ENCODE data around the gene GLIPR2. TPM values are rescaled to one million over a fixed set of nuclear protein-coding genes. Genes with fewer than 3 reads are reported as not detected.

GLIPR2 gene
- total and polyA plus RNA-seq, 4 experiments from 2014 or later: 17.0 to 213 (median 79.5) TPM

- no peaks in the 10 kb centered on the region for H3K27me3 Mint-ChIP-seq
- Histone ChIP-seq H3K27ac (ENCODE audit: low read depth, low read length) (no peak overlapping the region), H3K4me1 (ENCODE audit: insufficient read depth, low read length) (peaks cover 32% of the 10 kb centered on the region), H3K4me3 (ENCODE audit: low read length in 2 of 2) (no peak overlapping the region), H3K27me3 (ENCODE audit: insufficient read depth, low read length) (no peaks in the 10 kb centered on the region), H3K36me3 (ENCODE audit: insufficient read depth, low read length) (peaks cover 79% of the 10 kb centered on the region), H3K9me3 (ENCODE audit: control insufficient read depth in 1 of 2, low read length in 2 of 2) (no peaks in the 10 kb centered on the region)
- H3K36me3 Mint-ChIP-seq: peaks cover 69 to 95% of the 10 kb centered on the region in 2 donors
- DNase-seq: no peak
- intact Hi-C loops (cut with micrococcal nuclease): no loop called here
- ChIA-PET CTCF (ENCODE audit: partially characterized antibody) (interaction anchor here (1.1 to 2.1 kb wide), 2 partner anchors 18 to 121 kb away, joined by 3 to 11 read pairs; partner anchors contain the start of gene CLTA), POLR2A (ENCODE audit: partially characterized antibody) (interaction anchor here (1.4 kb wide), 1 partner anchor 17 kb away, joined by 5 read pairs; the partner anchor contains the start of gene CLTA)
- peaks cover 30 to 62% (median 35%) of the 10 kb centered on the region in 4 donors for H3K4me1 Mint-ChIP-seq
- H3K4me3 Mint-ChIP-seq: peak overlapping the region in 1 of 8 donors; percentile 10
- no peaks in the 10 kb centered on the region for H3K9me3 Mint-ChIP-seq
- peak overlapping the region; percentile 56 to 87 (median 76) for H3K27ac Mint-ChIP-seq
Observed at GRCh38 chr9:36207546-36208012, 71.0 kb downstream of the GLIPR2 start.

DNA sequence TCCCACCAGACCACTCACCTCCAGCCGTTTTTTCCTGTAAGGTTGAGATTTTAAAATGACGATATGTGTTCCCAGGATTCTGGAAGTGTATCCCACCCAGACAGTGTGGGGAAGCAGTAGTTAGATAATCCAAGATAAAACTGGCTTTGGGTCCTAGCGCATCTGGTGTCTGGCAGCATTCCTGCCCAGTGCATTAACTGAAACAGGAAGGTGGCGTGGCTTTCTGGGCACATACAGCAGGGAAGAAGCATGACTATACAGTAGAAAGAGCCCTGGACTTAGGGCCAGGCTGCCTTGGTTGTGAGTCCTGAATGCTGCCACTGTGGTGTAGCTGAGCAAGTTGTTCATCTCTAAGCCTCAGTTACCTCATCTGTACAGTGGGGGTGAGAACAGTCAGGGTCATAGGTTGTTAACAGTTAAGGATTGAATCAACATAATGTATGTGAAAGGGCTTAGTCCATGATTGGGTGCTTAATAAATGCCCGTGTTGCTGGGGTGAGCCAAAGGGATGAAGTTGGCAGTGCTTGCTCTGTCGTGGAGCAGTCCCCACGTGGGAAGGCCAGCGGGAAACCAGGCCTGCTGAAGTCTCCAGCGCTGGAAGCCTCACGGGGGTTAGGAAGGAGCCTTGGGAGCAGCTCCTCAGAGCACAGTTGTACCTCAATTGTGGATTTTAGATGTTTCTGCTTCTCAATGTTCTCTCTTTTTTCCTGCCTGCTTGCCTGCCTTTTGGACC, 72.2 kb downstream of the GLIPR2 start:
- intact Hi-C loops (cut with micrococcal nuclease): no loop called here
- Histone ChIP-seq H3K36me3 (ENCODE audit: insufficient read depth, low read length) (peaks cover 74% of the 10 kb centered on the region), H3K4me1 (ENCODE audit: insufficient read depth, low read length) (peaks cover 32% of the 10 kb centered on the region), H3K27ac (ENCODE audit: low read depth, low read length) (no peak overlapping the region), H3K4me3 (ENCODE audit: low read length in 2 of 2) (no peak overlapping the region), H3K27me3 (ENCODE audit: insufficient read depth, low read length) (no peaks in the 10 kb centered on the region), H3K9me3 (ENCODE audit: control insufficient read depth in 1 of 2, low read length in 2 of 2) (no peaks in the 10 kb centered on the region)
- peak overlapping the region in 2 of 8 donors; percentile 27 to 30 for H3K4me3 Mint-ChIP-seq
- ChIA-PET CTCF (ENCODE audit: partially characterized antibody) (interaction anchor here (1.1 to 2.1 kb wide), 2 partner anchors 19 to 120 kb away, joined by 3 to 11 read pairs; partner anchors contain the start of gene CLTA), POLR2A (ENCODE audit: partially characterized antibody) (no interaction called here)
- peaks cover 33 to 66% (median 35%) of the 10 kb centered on the region in 4 donors for H3K4me1 Mint-ChIP-seq
- peaks cover 60 to 94% of the 10 kb centered on the region in 2 donors for H3K36me3 Mint-ChIP-seq
- DNase-seq: no peak
- no peaks in the 10 kb centered on the region for H3K27me3 Mint-ChIP-seq
- peak overlapping the region; percentile 16 to 89 (median 63) for H3K27ac Mint-ChIP-seq
- H3K9me3 Mint-ChIP-seq: no peaks in the 10 kb centered on the region

GRCh38 chr9:36210722-36211121, 74.2 kb downstream of the GLIPR2 start:
- Mint-ChIP-seq H3K4me1 (peaks cover 34 to 68% (median 42%) of the 10 kb centered on the region in 4 donors), H3K27ac (peak overlapping the region in 4 of 7 donors; percentile 9 to 81 (median 34)), H3K27me3 (no peaks in the 10 kb centered on the region), H3K9me3 (no peaks in the 10 kb centered on the region), H3K36me3 (peaks cover 50 to 89% of the 10 kb centered on the region in 2 donors), H3K4me3 (peak overlapping the region in 1 of 8 donors; percentile 22)
- Histone ChIP-seq H3K27me3 (ENCODE audit: insufficient read depth, low read length) (no peaks in the 10 kb centered on the region), H3K36me3 (ENCODE audit: insufficient read depth, low read length) (peaks cover 56% of the 10 kb centered on the region), H3K9me3 (ENCODE audit: control insufficient read depth in 1 of 2, low read length in 2 of 2) (no peaks in the 10 kb centered on the region), H3K4me1 (ENCODE audit: insufficient read depth, low read length) (peaks cover 40% of the 10 kb centered on the region), H3K27ac (ENCODE audit: low read depth, low read length) (no peak overlapping the region), H3K4me3 (ENCODE audit: low read length in 2 of 2) (no peak overlapping the region)
- POLR2A ChIA-PET (ENCODE audit: partially characterized antibody): no interaction called here
- CTCF ChIA-PET (ENCODE audit: partially characterized antibody): interaction anchor here (1.2 to 1.9 kb wide), 2 partner anchors 20 to 21 kb away, joined by 4 to 9 read pairs; partner anchors contain the start of gene CLTA
- DNase-seq: no peak
- intact Hi-C loops (cut with micrococcal nuclease): no loop called here

GRCh38 chr9:36211510-36211909, 75.0 kb downstream of the GLIPR2 start:
- intact Hi-C loops (cut with micrococcal nuclease): no loop called here
- Histone ChIP-seq H3K27me3 (ENCODE audit: insufficient read depth, low read length) (no peaks in the 10 kb centered on the region), H3K4me1 (ENCODE audit: insufficient read depth, low read length) (peaks cover 45% of the 10 kb centered on the region), H3K36me3 (ENCODE audit: insufficient read depth, low read length) (peaks cover 50% of the 10 kb centered on the region), H3K27ac (ENCODE audit: low read depth, low read length) (no peak overlapping the region), H3K9me3 (ENCODE audit: control insufficient read depth in 1 of 2, low read length in 2 of 2) (no peaks in the 10 kb centered on the region), H3K4me3 (ENCODE audit: low read length in 2 of 2) (no peak overlapping the region)
- POLR2A ChIA-PET (ENCODE audit: partially characterized antibody): no interaction called here
- CTCF ChIA-PET (ENCODE audit: partially characterized antibody): interaction anchor here (1.9 kb wide), 1 partner anchor 22 kb away, joined by 9 read pairs; no protein-coding TSS in a partner anchor
- no peak overlapping the region for H3K4me3 Mint-ChIP-seq
- H3K9me3 Mint-ChIP-seq: peaks cover 0 to 2% (median 0%) of the 10 kb centered on the region in 8 donors
- peaks cover 48 to 85% of the 10 kb centered on the region in 2 donors for H3K36me3 Mint-ChIP-seq
- H3K27ac Mint-ChIP-seq: peak overlapping the region in 4 of 7 donors; percentile 12 to 59 (median 40)
- peaks cover 38 to 69% (median 47%) of the 10 kb centered on the region in 4 donors for H3K4me1 Mint-ChIP-seq
- no peak for DNase-seq
- H3K27me3 Mint-ChIP-seq: no peaks in the 10 kb centered on the region

DNA sequence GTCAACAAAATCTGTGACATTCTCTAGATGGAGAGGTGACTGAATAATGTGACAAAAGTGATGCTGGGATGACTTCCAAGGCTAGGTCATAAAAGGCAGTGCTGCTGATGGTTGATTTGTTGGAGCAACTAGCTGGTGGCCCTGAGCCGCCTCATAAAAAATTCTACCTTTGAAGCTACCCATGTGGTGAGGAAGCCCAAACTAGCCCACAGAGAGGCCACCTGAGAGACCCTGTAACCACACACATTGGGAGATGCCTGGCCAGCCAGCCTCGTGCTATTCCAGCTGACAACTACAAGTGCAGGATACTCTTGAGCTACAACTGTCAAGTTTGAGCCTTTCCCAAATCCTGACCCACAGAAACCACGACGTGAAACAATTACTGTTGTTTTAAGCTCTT, 76.9 kb downstream of the GLIPR2 start:
- H3K4me1 ChIP-seq (ENCODE audit: insufficient read depth, low read length): peaks cover 40% of the 10 kb centered on the region
- CTCF ChIA-PET (ENCODE audit: partially characterized antibody): interaction anchor here (1.3 kb wide), 1 partner anchor 24 kb away, joined by 5 read pairs; no protein-coding TSS in a partner anchor
- no peak overlapping the region for H3K4me3 Mint-ChIP-seq
- intact Hi-C loops (cut with micrococcal nuclease): no loop called here
- H3K4me3 ChIP-seq (ENCODE audit: low read length in 2 of 2): no peak overlapping the region
- H3K9me3 Mint-ChIP-seq: peaks cover 0 to 2% (median 0%) of the 10 kb centered on the region in 8 donors
- H3K27ac ChIP-seq (ENCODE audit: low read depth, low read length): no peak overlapping the region
- no peak for DNase-seq
- H3K27me3 ChIP-seq (ENCODE audit: insufficient read depth, low read length): no peaks in the 10 kb centered on the region
- H3K36me3 ChIP-seq (ENCODE audit: insufficient read depth, low read length): peaks cover 36% of the 10 kb centered on the region
- H3K27ac Mint-ChIP-seq: peak overlapping the region in 3 of 7 donors; percentile 29 to 68 (median 48)
- peaks cover 37 to 67% (median 47%) of the 10 kb centered on the region in 4 donors for H3K4me1 Mint-ChIP-seq
- no peaks in the 10 kb centered on the region for H3K27me3 Mint-ChIP-seq
- H3K9me3 ChIP-seq (ENCODE audit: control insufficient read depth in 1 of 2, low read length in 2 of 2): no peaks in the 10 kb centered on the region
- POLR2A ChIA-PET (ENCODE audit: partially characterized antibody): interaction anchor here (0.7 to 1.3 kb wide), 3 partner anchors 12 to 194 kb away, joined by 3 to 4 read pairs (median 3); partner anchors contain the start of gene CLTA
- peaks cover 32 to 84% of the 10 kb centered on the region in 2 donors for H3K36me3 Mint-ChIP-seq

Other genes with a start within 250 kb of the GLIPR2 start
- not detected for gene HRCT1, start 230.5 kb upstream of the GLIPR2 start, total RNA-seq
- gene HRCT1, start 230.5 kb upstream of the GLIPR2 start, polyA plus RNA-seq: not detected
- not detected for gene SPAAR, start 227.2 kb upstream of the GLIPR2 start, total RNA-seq
- not detected for gene SPAAR, start 227.2 kb upstream of the GLIPR2 start, polyA plus RNA-seq
- gene OR2S2, start 178.6 kb upstream of the GLIPR2 start, total RNA-seq: not detected
- gene OR2S2, start 178.6 kb upstream of the GLIPR2 start, polyA plus RNA-seq: not detected
- 10 to 100 TPM; 12.1 to 12.8 TPM for gene RECK, start 99.8 kb upstream of the GLIPR2 start, total RNA-seq
- 10 to 100 TPM; 15.9 to 26.9 TPM for gene RECK, start 99.8 kb upstream of the GLIPR2 start, polyA plus RNA-seq
- gene CCIN, start 32.7 kb downstream of the GLIPR2 start, total RNA-seq: not detected
- not detected for gene CCIN, start 32.7 kb downstream of the GLIPR2 start, polyA plus RNA-seq
- 10 to 100 TPM; 69.9 to 72.3 TPM for gene CLTA, start 54.2 kb downstream of the GLIPR2 start, total RNA-seq
- 100 to 1,000 TPM in 1 of 2 donors, 10 to 100 TPM in 1; 46.0 to 106 TPM for gene CLTA, start 54.2 kb downstream of the GLIPR2 start, polyA plus RNA-seq
- gene GNE, start 121.7 kb downstream of the GLIPR2 start, total RNA-seq: 10 to 100 TPM; 16.9 to 18.1 TPM
- gene GNE, start 121.7 kb downstream of the GLIPR2 start, polyA plus RNA-seq: 1 to 10 TPM; 2.7 to 6.1 TPM

Data from CD4-positive, alpha-beta memory T cell (primary cell).